Thyroid gland (tissue), 4 donors: ENCODE results near the gene FGD6.

ENCODE experiments used
- CTCF ChIP-seq, 6 experiments: fragments of 200-600 bp in 3 of 6; fragments of 450-650 bp in 3 of 6; sonication (generic) in 3 of 6; IDR thresholded peaks; one replicate each; pipeline ENCODE4 v1.5.1; 2016 to 2019; ENCODE audit warnings: antibody characterized with exemption in 6 of 6, mild to moderate bottlenecking in 2 of 6, inconsistent platforms in 1 of 6, moderate library complexity in 1 of 6
- POLR2A ChIP-seq, 2 donors: fragments of 450-650 bp; IDR thresholded peaks; one replicate each; pipeline ENCODE4 v1.6.1; 2017; ENCODE audit warnings: antibody characterized with exemption in 2 of 2, mild to moderate bottlenecking in 2 of 2, moderate library complexity in 1 of 2

GRCh38 chr12:95104919-95105452 lies 112.3 kb downstream of the FGD6 start:
- TF ChIP-seq CTCF (IDR thresholded peaks at IDR 0.05) (no peak), POLR2A (IDR thresholded peaks at IDR 0.05) (no peak)
